Esophagus muscularis mucosa (tissue), 4 donors: ENCODE measurements around the gene PM20D1. TPM values are rescaled to one million over a fixed set of nuclear protein-coding genes. Genes with fewer than 3 reads are reported as not detected.
"Not testable (repeated sequence)": the region's sequence is repeated elsewhere in the genome, so short reads cannot be mapped to it uniquely, and the experiment has no call there.

Experiments
- DNase-seq: peaks from one replicate; pipeline ENCODE4 v3.0.0-alpha.2; 2017; ENCODE audit errors: extremely low spot score
- H3K27ac ChIP-seq, 4 donors: fragments of 200-600 bp; sonication (generic); replicated peaks in 1 of 4; 1 replicate in 3 of 4; 2 replicates in 1 of 4; pipeline ENCODE4 v1.5.1; 2016 to 2019; ENCODE audit warnings: mild to moderate bottlenecking in 1 of 4
- H3K27me3 ChIP-seq, 4 donors: fragments of 200-600 bp; sonication (generic); one replicate each; pipeline versions ENCODE4 v1.5.1 to v1.6.0; 2016 to 2019
- H3K36me3 ChIP-seq, 4 donors: fragments of 200-600 bp; sonication (generic); one replicate each; pipeline ENCODE4 v1.5.1; 2016 to 2019
- H3K4me1 ChIP-seq, 4 donors: fragments of 200-600 bp; sonication (generic); one replicate each; pipeline ENCODE4 v1.5.1; 2016 to 2019
- H3K4me3 ChIP-seq, 4 donors: fragments of 200-600 bp; sonication (generic); 1 replicate in 2 of 4; 2 replicates in 2 of 4; pipeline ENCODE4 v1.5.1; 2016 to 2019; ENCODE audit warnings: mild to moderate bottlenecking in 4 of 4, moderate library complexity in 1 of 4
- H3K9me3 ChIP-seq, 4 donors: fragments of 200-600 bp; sonication (generic); 1 replicate in 3 of 4; 2 replicates in 1 of 4; pipeline ENCODE4 v1.5.1; 2016 to 2019
- EP300 ChIP-seq: sonication (generic); formaldehyde crosslinking; IDR thresholded peaks from one replicate; pipeline ENCODE4 v1.6.1; 2017; ENCODE audit warnings: antibody characterized with exemption
- POLR2A ChIP-seq: fragments of 450-650 bp; IDR thresholded peaks from one replicate; pipeline ENCODE4 v1.6.1; 2017; ENCODE audit warnings: antibody characterized with exemption, moderate library complexity, mild to moderate bottlenecking, low read depth
- POLR2AphosphoS5 ChIP-seq, 2 donors: sonication (generic); formaldehyde crosslinking; IDR thresholded peaks; one replicate each; pipeline ENCODE4 v1.6.1; 2017; ENCODE audit warnings: antibody characterized with exemption in 2 of 2
- WGBS: methylation state at CpG from one replicate; pipeline ENCODE4 v1.1.5; 2018; 5-methylcytosine and 5-hydroxymethylcytosine counted together
- intact Hi-C: fragments of 100-400 bp; cut with DNase I; formaldehyde crosslinking; loops from one replicate; pipeline ENCODE4 v1.15.1; 2023
- total RNA-seq, 4 donors: library from RNA; depleted of rRNA; stranded (reverse); fragments of >200 nt; gene quantifications; one replicate each; pipeline versions ENCODE4 v1.1.0 to v1.2.1, GENCODE V29; 2016
- TF ChIP-seq, protein P1 (sequence below), 3 experiments: fragments of 200-600 bp in 2 of 3; fragments of 450-650 bp in 1 of 3; sonication (generic) in 2 of 3; IDR thresholded peaks; one replicate each; pipeline ENCODE4 v1.5.1; 2017 to 2019; ENCODE audit warnings: antibody characterized with exemption in 3 of 3, mild to moderate bottlenecking in 2 of 3, moderate library complexity in 1 of 3

PM20D1 gene
- total RNA-seq, 4 donors from 2014 or later: 0.29 to 2.5 TPM; not detected in 2

DNA sequence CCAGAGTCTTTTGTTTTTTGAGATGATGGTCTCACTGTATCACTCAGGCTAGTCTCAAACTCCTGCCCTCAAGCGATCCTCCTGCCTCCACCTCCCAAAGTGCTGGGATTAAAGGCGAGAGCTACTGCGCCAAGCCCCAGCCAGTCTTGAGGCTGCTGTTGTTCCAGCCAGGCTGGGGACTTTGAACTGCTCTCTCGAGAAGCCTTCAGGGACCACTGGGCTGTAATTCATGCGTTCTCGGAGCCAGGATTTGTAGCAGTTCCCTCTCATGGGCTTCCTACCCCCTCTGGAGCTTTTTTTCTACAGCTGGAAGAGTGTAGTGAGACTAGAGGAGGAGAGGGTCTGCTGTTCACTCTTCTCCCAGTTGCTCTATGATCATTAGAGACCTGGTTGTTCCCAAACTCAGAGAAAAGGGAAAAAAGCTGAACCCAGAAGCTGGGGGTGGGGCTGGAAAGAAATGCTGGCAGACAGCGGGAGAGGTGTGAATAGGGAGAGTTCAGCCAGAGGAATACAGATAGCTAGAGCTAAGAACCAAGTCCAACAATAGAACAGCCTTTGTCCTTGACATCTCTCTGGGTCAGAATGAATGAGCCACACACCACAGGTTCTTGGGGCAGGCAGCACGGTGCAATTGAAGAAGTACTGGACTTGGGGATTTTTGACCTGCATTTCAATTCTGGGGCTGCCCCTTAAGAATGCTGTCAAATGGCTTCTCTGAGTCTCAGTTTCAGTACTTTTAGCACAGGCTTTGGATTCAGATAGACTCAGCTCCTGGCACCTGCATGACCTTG, 23.7 kb downstream of the PM20D1 start:
- Histone ChIP-seq H3K9me3 (no peaks in the 10 kb centered on the region), H3K36me3 (no peaks in the 10 kb centered on the region), H3K4me3 (no peak overlapping the region), H3K27ac (no peak overlapping the region), H3K27me3 (no peaks in the 10 kb centered on the region), H3K4me1 (peaks cover 0 to 10% (median 4%) of the 10 kb centered on the region in 4 donors)
- intact Hi-C loops: no loop called here
- TF ChIP-seq EP300 (no peak), POLR2A (no peak), POLR2AphosphoS5 (IDR thresholded peaks at IDR 0.05) (no peak)
- TF ChIP-seq, protein P1, sequence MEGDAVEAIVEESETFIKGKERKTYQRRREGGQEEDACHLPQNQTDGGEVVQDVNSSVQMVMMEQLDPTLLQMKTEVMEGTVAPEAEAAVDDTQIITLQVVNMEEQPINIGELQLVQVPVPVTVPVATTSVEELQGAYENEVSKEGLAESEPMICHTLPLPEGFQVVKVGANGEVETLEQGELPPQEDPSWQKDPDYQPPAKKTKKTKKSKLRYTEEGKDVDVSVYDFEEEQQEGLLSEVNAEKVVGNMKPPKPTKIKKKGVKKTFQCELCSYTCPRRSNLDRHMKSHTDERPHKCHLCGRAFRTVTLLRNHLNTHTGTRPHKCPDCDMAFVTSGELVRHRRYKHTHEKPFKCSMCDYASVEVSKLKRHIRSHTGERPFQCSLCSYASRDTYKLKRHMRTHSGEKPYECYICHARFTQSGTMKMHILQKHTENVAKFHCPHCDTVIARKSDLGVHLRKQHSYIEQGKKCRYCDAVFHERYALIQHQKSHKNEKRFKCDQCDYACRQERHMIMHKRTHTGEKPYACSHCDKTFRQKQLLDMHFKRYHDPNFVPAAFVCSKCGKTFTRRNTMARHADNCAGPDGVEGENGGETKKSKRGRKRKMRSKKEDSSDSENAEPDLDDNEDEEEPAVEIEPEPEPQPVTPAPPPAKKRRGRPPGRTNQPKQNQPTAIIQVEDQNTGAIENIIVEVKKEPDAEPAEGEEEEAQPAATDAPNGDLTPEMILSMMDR (IDR thresholded peaks at IDR 0.05): no peak
- no peak for DNase-seq
- 64% methylated on average over 8 of the region's 8 CpGs for WGBS

DNA sequence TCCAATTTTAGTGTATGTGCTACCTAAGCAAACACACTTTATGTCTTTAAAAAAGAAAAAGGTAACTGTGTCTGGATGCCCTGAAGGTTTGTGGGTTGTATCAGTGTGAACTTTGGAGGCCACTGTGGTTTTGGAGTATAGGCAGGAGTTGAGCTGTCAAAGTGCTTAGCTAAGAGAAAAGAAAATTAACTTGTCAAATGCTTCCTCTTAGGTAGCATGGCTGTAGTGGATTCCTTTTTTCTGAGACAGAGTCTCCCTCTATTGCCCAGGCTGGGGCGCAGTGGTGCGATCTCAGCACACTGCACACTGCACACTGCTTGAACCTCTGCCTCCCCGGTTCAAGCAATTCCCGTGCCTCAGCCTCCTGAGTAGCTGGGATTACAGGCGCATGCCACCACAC, 25.8 kb downstream of the PM20D1 start:
- TF ChIP-seq, protein P1 (IDR thresholded peaks at IDR 0.05): no peak
- TF ChIP-seq POLR2AphosphoS5 (IDR thresholded peaks at IDR 0.05) (no peak), EP300 (no peak), POLR2A (no peak)
- H3K27ac ChIP-seq: no peak overlapping the region
- H3K36me3 ChIP-seq: no peaks in the 10 kb centered on the region
- no peaks in the 10 kb centered on the region for H3K9me3 ChIP-seq
- peaks cover 0 to 10% (median 4%) of the 10 kb centered on the region in 4 donors for H3K4me1 ChIP-seq
- no peaks in the 10 kb centered on the region for H3K27me3 ChIP-seq
- DNase-seq: no peak
- H3K4me3 ChIP-seq: no peak overlapping the region
- 95% methylated on average over 5 of the region's 5 CpGs for WGBS
- intact Hi-C loops: no loop called here

DNA sequence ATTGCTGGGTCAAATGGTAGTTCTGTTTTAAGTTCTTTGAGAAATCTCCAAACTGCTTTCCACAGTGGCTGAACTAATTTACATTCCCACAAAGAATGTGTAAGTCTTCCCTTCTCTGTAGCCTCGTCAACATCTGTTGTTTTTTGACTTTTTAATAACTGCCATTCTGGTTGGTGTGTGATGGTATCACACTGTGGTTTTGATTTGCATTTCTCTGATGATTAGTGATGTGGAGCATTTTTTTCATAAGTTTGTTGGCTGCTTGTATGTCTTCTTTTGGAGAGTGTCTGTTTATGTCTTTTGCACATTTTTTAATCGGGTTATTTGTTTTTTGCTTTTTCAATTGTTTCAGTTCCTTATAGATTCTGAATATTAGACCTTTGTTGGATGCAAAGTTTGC, 26.7 kb downstream of the PM20D1 start:
- H3K4me3 ChIP-seq, H3K9me3 ChIP-seq, H3K27ac ChIP-seq, DNase-seq, H3K27me3 ChIP-seq, H3K36me3 ChIP-seq, intact Hi-C loops, H3K4me1 ChIP-seq: not testable (repeated sequence)
- 89% methylated on average over 2 of the region's 2 CpGs for WGBS

DNA sequence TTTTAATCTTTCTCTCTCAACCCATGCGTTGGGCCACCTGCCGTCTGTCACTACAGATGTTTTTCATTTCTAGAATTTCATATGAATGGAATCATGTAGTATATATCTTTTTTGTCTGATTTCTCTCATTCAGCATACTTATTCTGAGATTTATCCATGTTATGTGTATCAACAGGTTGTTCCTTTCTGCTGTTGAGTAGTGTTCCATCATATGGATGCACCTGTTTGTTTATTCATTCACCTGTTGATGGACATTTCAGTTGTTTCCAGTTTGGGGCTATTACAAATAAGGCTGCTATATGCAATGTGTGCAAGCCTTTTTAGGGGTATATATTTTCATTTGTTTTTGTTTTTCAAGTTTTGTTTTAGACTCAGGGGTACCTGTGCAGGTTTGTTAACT, 27.5 kb downstream of the PM20D1 start:
- Histone ChIP-seq H3K9me3 (no peaks in the 10 kb centered on the region), H3K27me3 (no peaks in the 10 kb centered on the region), H3K36me3 (no peaks in the 10 kb centered on the region), H3K27ac (no peak overlapping the region), H3K4me3 (no peak overlapping the region), H3K4me1 (peaks cover 0 to 8% (median 4%) of the 10 kb centered on the region in 4 donors)
- DNase-seq: no peak
- 74% methylated on average over 2 of the region's 2 CpGs for WGBS
- intact Hi-C loops: no loop called here
- TF ChIP-seq, protein P1 (IDR thresholded peaks at IDR 0.05): no peak
- no peak for TF ChIP-seq EP300
- TF ChIP-seq POLR2A: no peak
- no peak for TF ChIP-seq POLR2AphosphoS5 (IDR thresholded peaks at IDR 0.05)

DNA sequence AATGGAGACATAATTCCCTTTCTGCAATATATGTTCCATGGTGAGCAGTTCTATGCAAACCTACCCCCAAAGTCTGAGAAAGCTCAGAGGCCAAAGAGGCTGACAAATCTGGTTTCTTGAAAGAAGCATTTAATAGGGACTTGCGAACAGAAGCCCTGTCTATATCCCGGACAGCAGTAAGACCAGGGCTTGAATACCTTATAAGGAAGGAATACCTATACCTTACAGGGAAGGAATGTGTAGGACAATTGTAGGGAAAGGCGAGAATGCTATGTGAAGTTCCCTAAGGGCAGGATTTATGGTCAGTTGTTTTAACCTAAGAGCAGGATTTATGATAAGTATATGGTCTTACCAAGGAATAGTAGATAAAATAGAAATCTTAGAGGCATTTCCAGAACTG, 31.9 kb downstream of the PM20D1 start:
- TF ChIP-seq POLR2A (no peak), POLR2AphosphoS5 (IDR thresholded peaks at IDR 0.05) (no peak), EP300 (no peak)
- TF ChIP-seq, protein P1 (IDR thresholded peaks at IDR 0.05): no peak
- Histone ChIP-seq H3K4me1 (peaks cover 9 to 14% (median 12%) of the 10 kb centered on the region in 4 donors), H3K27me3 (no peaks in the 10 kb centered on the region), H3K9me3 (no peaks in the 10 kb centered on the region), H3K36me3 (no peaks in the 10 kb centered on the region), H3K4me3 (no peak overlapping the region), H3K27ac (no peak overlapping the region)
- no peak for DNase-seq
- WGBS: 92% methylated on average over 3 of the region's 3 CpGs
- intact Hi-C loops: no loop called here
